IMR-90 (cell line): Measurements from ENCODE around the gene ALB. TPM values are rescaled to one million over a fixed set of nuclear protein-coding genes. Genes with fewer than 3 reads are reported as not detected.

Experiments
- ATAC-seq: fragments of 200-7000 bp; cut with Tn5 transposase; 2 replicates; pipeline ENCODE4 v1.9.1; 2020; ENCODE audit warnings: low read depth, mild to moderate bottlenecking, moderate library complexity
- BruUV-seq: library from RNA; stranded (reverse); fragments of 400-500 nt; replicated peaks from 2 replicates; lab custom pipeline; 2021; lab: Mats Ljungman, UMichigan
- CTCF ChIA-PET: fragments of 300-600 bp; formaldehyde crosslinking; extraction: SDS; loops from one replicate; lab custom pipeline; 2021; ENCODE audit warnings: antibody characterized with exemption; lab: Yijun Ruan, JAX
- POLR2A ChIA-PET: fragments of 300-600 bp; sonication (Branson Sonifier 250); formaldehyde crosslinking; loops from one replicate; lab custom pipeline; 2022; ENCODE audit warnings: antibody characterized with exemption; ENCODE audit not compliant: unreplicated experiment; lab: Charles Lee
- DNase-seq: peaks from one replicate; pipeline ENCODE4 v3.0.0; 2013
- H2AFZ ChIP-seq: replicated peaks from 2 replicates; pipeline ENCODE3; 2013; ENCODE audit warnings: low read length, mild to moderate bottlenecking; ENCODE audit not compliant: poor library complexity
- H2AK5ac ChIP-seq: 2 replicates; pipeline ENCODE4 v1.6.1; 2013; ENCODE audit warnings: low read depth, low read length, inconsistent platforms
- H2AK9ac ChIP-seq: replicated peaks from 2 replicates; pipeline ENCODE3; 2013; ENCODE audit warnings: mild to moderate bottlenecking, low read depth, low read length, moderate library complexity; ENCODE audit not compliant: poor library complexity
- H2BK120ac ChIP-seq: 2 replicates; pipeline ENCODE4 v1.6.1; 2013; ENCODE audit warnings: low read depth, low read length, inconsistent platforms
- H2BK15ac ChIP-seq: 3 replicates; pipeline ENCODE4 v1.6.1; 2013; ENCODE audit warnings: low read depth, low read length, inconsistent platforms
- H2BK20ac ChIP-seq: 2 replicates; pipeline ENCODE4 v1.6.1; 2013; ENCODE audit warnings: low read depth, mild to moderate bottlenecking, inconsistent platforms, low read length, moderate library complexity
- H2BK5ac ChIP-seq: 2 replicates; pipeline ENCODE4 v1.6.1; 2013; ENCODE audit warnings: mild to moderate bottlenecking, low read depth, low read length, inconsistent platforms; ENCODE audit not compliant: poor library complexity, severe bottlenecking
- H3K14ac ChIP-seq: replicated peaks from 2 replicates; pipeline ENCODE4 v1.6.1; 2013; ENCODE audit warnings: low read depth, low read length, inconsistent platforms
- H3K18ac ChIP-seq: 2 replicates; pipeline ENCODE4 v1.6.1; 2013; ENCODE audit warnings: low read depth, low read length, control low read depth
- H3K23ac ChIP-seq: 2 replicates; pipeline ENCODE4 v1.6.1; 2013; ENCODE audit warnings: low read depth, low read length, inconsistent platforms
- H3K27ac ChIP-seq: 2 replicates; pipeline ENCODE4 v1.5.1; 2013; ENCODE audit warnings: mild to moderate bottlenecking, control low read depth, low read length; ENCODE audit not compliant: insufficient read depth
- H3K27me3 ChIP-seq: 2 replicates; pipeline ENCODE4 v1.6.1; 2013; ENCODE audit warnings: low read length; ENCODE audit not compliant: control insufficient read depth, insufficient read depth
- H3K36me3 ChIP-seq: 2 replicates; pipeline ENCODE4 v1.6.1; 2013; ENCODE audit warnings: low read length, mixed read lengths; ENCODE audit not compliant: control insufficient read depth, insufficient read depth
- H3K4ac ChIP-seq: 2 replicates; pipeline ENCODE4 v1.6.1; 2013; ENCODE audit warnings: low read depth, low read length, inconsistent platforms
- H3K4me1 ChIP-seq: 2 replicates; pipeline ENCODE4 v1.6.1; 2013; ENCODE audit warnings: low read length, mixed read lengths; ENCODE audit not compliant: control insufficient read depth, insufficient read depth
- H3K4me2 ChIP-seq: 2 replicates; pipeline ENCODE4 v1.6.1; 2013; ENCODE audit warnings: low read depth, mild to moderate bottlenecking, control low read depth, low read length, moderate library complexity
- H3K4me3 ChIP-seq: 2 replicates; pipeline ENCODE4 v1.5.1; 2013; ENCODE audit warnings: low read depth, mild to moderate bottlenecking, control low read depth, low read length, moderate library complexity; ENCODE audit not compliant: insufficient read depth
- H3K56ac ChIP-seq: 2 replicates; pipeline ENCODE4 v1.6.1; 2013; ENCODE audit warnings: low read length, inconsistent platforms; ENCODE audit not compliant: insufficient read depth; ENCODE audit errors: extremely low read depth
- H3K79me1 ChIP-seq, 2 experiments: 2 replicates each; pipeline ENCODE4 v1.6.1; 2013; ENCODE audit warnings: low read length in 2 of 2, inconsistent platforms in 1 of 2, low read depth in 1 of 2
- H3K9ac ChIP-seq: 2 replicates; pipeline ENCODE4 v1.6.1; 2013; ENCODE audit warnings: low read depth, low read length, control low read depth
- H3K9me1 ChIP-seq: 2 replicates; pipeline ENCODE4 v1.6.1; 2013; ENCODE audit warnings: low read length, inconsistent platforms; ENCODE audit not compliant: insufficient read depth
- H3K9me3 ChIP-seq: 2 replicates; pipeline ENCODE4 v1.6.1; 2013; ENCODE audit warnings: low read length; ENCODE audit not compliant: control insufficient read depth, insufficient read depth
- H4K20me1 ChIP-seq: 2 replicates; pipeline ENCODE4 v1.6.1; 2013; ENCODE audit warnings: low read length, inconsistent platforms; ENCODE audit not compliant: insufficient read depth
- H4K5ac ChIP-seq: 2 replicates; pipeline ENCODE4 v1.6.1; 2013; ENCODE audit warnings: mild to moderate bottlenecking, low read depth, low read length, control low read depth
- H4K8ac ChIP-seq, 2 experiments: 2 replicates each; pipeline ENCODE4 v1.6.1; 2013; ENCODE audit warnings: low read depth in 2 of 2, low read length in 2 of 2, control low read depth in 1 of 2, inconsistent platforms in 1 of 2
- H4K91ac ChIP-seq: 2 replicates; pipeline ENCODE4 v1.6.1; 2013; ENCODE audit warnings: low read depth, low read length, inconsistent platforms; ENCODE audit not compliant: insufficient read depth
- RFX5 ChIP-seq: IDR thresholded peaks from 2 replicates; pipeline ENCODE4 v1.8.0; 2012; ENCODE audit warnings: low read depth, mild to moderate bottlenecking, low read length, moderate library complexity
- WGBS, 2 experiments: methylation state at CpG; one replicate each; pipeline versions ENCODE4 v1.1.5 to v1.1.7; 2013; ENCODE audit warnings: missing lambda C conversion rate in 2 of 2; ENCODE audit not compliant: insufficient read length in 1 of 2; ENCODE audit errors: extremely low coverage in 2 of 2; 5-methylcytosine and 5-hydroxymethylcytosine counted together
- dilution Hi-C: fragments of 300-500 bp; cut with HindIII; formaldehyde crosslinking; loops from one replicate; pipeline ENCODE4 v1.14.3; 2018; ENCODE audit warnings: low sequenced_read_pairs; ENCODE audit not compliant: unreplicated experiment
- in situ Hi-C: fragments of 300-500 bp; cut with MboI; formaldehyde crosslinking; loops from 3 replicates; pipeline ENCODE4 v1.14.3; 2019; ENCODE audit warnings: low sequenced_read_pairs, inconsistent platforms, mixed read lengths
- intact Hi-C: fragments of 100-400 bp; cut with micrococcal nuclease; formaldehyde crosslinking; loops from 2 replicates; pipeline ENCODE4 v1.10.0; 2022
- polyA plus RNA-seq, 3 experiments: library from polyadenylated mRNA; depleted of rRNA; stranded (reverse); fragments of >200 nt; gene quantifications; 2 replicates each; pipeline ENCODE4 v1.2.3, GENCODE V29; 2012; ENCODE audit warnings: low replicate concordance in 1 of 3
- total RNA-seq: library from RNA; depleted of rRNA; stranded (reverse); fragments of >200 nt; gene quantifications from 2 replicates; pipeline ENCODE4 v1.2.3, GENCODE V29; 2012

Gene ALB
- total and polyA plus RNA-seq, 2 of the 4 experiments (the other 2 are of a cell fraction), result not detected

DNA sequence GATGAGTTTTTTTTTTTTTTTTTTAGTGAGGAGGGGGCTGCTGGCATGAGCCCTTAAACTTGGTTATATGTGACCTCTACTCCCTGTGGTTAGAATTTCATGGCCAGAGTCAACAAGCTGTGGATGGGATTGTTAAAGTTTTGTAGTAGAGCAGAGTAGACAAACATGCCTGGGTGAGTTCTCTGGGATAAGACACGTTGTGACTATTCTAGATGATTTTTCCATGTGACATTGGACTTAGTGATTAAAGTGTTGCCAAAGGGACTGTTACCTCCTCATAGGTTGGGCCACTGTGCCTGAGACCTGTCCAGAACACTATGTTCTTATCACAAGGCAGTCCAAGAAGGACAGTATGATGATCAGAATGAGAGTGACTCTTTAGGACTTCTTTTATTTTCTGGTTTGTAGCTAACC lies 28.8 kb upstream of the ALB start:
- POLR2A ChIA-PET, result no interaction called here
- H3K36me3 ChIP-seq, result no peaks in the 10 kb centered on the region
- no peak overlapping the region for H3K27ac ChIP-seq
- intact Hi-C loops (no loop called here), in situ Hi-C loops (no loop called here), dilution Hi-C loops (no loop called here)
- H3K23ac ChIP-seq, result no peak overlapping the region
- ATAC-seq (no peak), DNase-seq (no peak)
- CTCF ChIA-PET, result no interaction called here
- H4K8ac ChIP-seq, result no peak overlapping the region
- no peaks in the 10 kb centered on the region for H3K9me1 ChIP-seq
- no peaks in the 10 kb centered on the region for H4K20me1 ChIP-seq
- H3K18ac ChIP-seq, result no peak overlapping the region
- H3K9ac ChIP-seq, result no peak overlapping the region
- WGBS, 2 experiments, result no CpG with 5 or more reads among the region's 1 CpG
- no peak overlapping the region for H2AK9ac ChIP-seq
- H3K79me1 ChIP-seq, result no peaks in the 10 kb centered on the region
- H2BK5ac ChIP-seq, result no peak overlapping the region
- no peak overlapping the region for H4K91ac ChIP-seq
- H3K14ac ChIP-seq, result no peak overlapping the region
- BruUV-seq, result no TSS peak
- no peak overlapping the region for H3K56ac ChIP-seq
- no peak overlapping the region for H4K5ac ChIP-seq
- no peak overlapping the region for H3K4ac ChIP-seq
- H2BK20ac ChIP-seq, result no peak overlapping the region
- H2BK120ac ChIP-seq, result no peak overlapping the region
- H2BK15ac ChIP-seq, result no peak overlapping the region
- H2AK5ac ChIP-seq, result no peak overlapping the region
- H2AFZ ChIP-seq, result no peak overlapping the region
- no peak for TF ChIP-seq RFX5
- H3K9me3 ChIP-seq, result no peaks in the 10 kb centered on the region
- no peaks in the 10 kb centered on the region for H3K27me3 ChIP-seq
- no peak overlapping the region for H3K4me3 ChIP-seq
- no peaks in the 10 kb centered on the region for H3K4me1 ChIP-seq
- no peak overlapping the region for H3K4me2 ChIP-seq
